ENCODE data around the gene HECA. TPM values are rescaled to one million over a fixed set of nuclear protein-coding genes. Genes with fewer than 3 reads are reported as not detected.

HECA gene
- total and polyA plus RNA-seq, 2 experiments from 2014 or later = 2.4 to 8.1 TPM

- TF ChIP-seq REST (IDR thresholded peaks at IDR 0.05; ENCODE audit: unreplicated experiment) = no peak
- TF ChIP-seq ETS1 (IDR thresholded peaks at IDR 0.05) = no peak
- TF ChIP-seq CREB1 (CRISPR knock-in tag; IDR thresholded peaks at IDR 0.05; ENCODE audit: low read depth) = no peak
- no peak for TF ChIP-seq ZNF114 (CRISPR knock-in tag; IDR thresholded peaks at IDR 0.05)
- TF ChIP-seq STAT1 (IDR thresholded peaks at IDR 0.05; ENCODE audit: unreplicated experiment) = no peak
- no peak for TF ChIP-seq EZH2 (IDR thresholded peaks at IDR 0.05; ENCODE audit: low read depth, unreplicated experiment)
- TF ChIP-seq POLR2AphosphoS5 (IDR thresholded peaks at IDR 0.05; ENCODE audit: low read depth) = no peak
- no peak for TF ChIP-seq CTCF (conservative IDR thresholded peaks at IDR 0.05; ENCODE audit: low read depth in 2 of 2)
- no peak for TF ChIP-seq EZH2phosphoT487 (IDR thresholded peaks at IDR 0.05; ENCODE audit: unreplicated experiment)
- no peak for TF ChIP-seq JUNB (IDR thresholded peaks at IDR 0.05; ENCODE audit: unreplicated experiment)
- TF ChIP-seq ZNF331 (CRISPR knock-in tag; IDR thresholded peaks at IDR 0.05; ENCODE audit: low read depth) = no peak
- DNase-seq (ENCODE audit: low spot score) (no peak), ATAC-seq (no peak)
Measured at GRCh38 chr6:139115989-139116758, 18.7 kb upstream of the HECA start.

More at GRCh38 chr6:139115989-139116758, 18.7 kb upstream of the HECA start:
- Mint-ChIP-seq H3K4me1 (peaks cover 6% of the 10 kb centered on the region), H3K27ac (no peak overlapping the region), H3K9me3 (peaks cover 27% of the 10 kb centered on the region), H3K27me3 (ENCODE audit: insufficient read depth, low read depth, poor library complexity) (no peaks in the 10 kb centered on the region), H3K4me3 (no peak overlapping the region), H3K36me3 (ENCODE audit: low read depth) (peaks cover 11% of the 10 kb centered on the region)
- no peaks in the 10 kb centered on the region for H3K79me2 ChIP-seq (replicated peaks; ENCODE audit: insufficient read depth)
- peaks cover 6% of the 10 kb centered on the region; the same call in 1 of the 2 replicates for H3K36me3 ChIP-seq (ENCODE audit: insufficient read depth)
- H3K4me3 ChIP-seq = no peak overlapping the region
- H3K27me3 ChIP-seq (ENCODE audit: insufficient read depth) = no peaks in the 10 kb centered on the region
- H2AFZ ChIP-seq = peak overlapping the region; percentile 16; the same call in 1 of the 2 replicates
- no peak overlapping the region for H3K4me2 ChIP-seq
- H3K27ac ChIP-seq (ENCODE audit: low read depth) = no peak overlapping the region
- H3K4me1 ChIP-seq (ENCODE audit: insufficient read depth) = no peaks in the 10 kb centered on the region
- H4K20me1 ChIP-seq (replicated peaks; ENCODE audit: insufficient read depth) = no peaks in the 10 kb centered on the region
- no peaks in the 10 kb centered on the region for H3K9me2 ChIP-seq (ENCODE audit: insufficient read depth)
- H3F3A ChIP-seq (replicated peaks; ENCODE audit: low read depth) = no peaks in the 10 kb centered on the region

Measured in GM23338 (cell line).